ENCODE measurements around the gene SLFN14. TPM values are rescaled to one million over a fixed set of nuclear protein-coding genes. Genes with fewer than 3 reads are reported as not detected.

SLFN14 gene
- not detected in 2 replicates for total RNA-seq

- TF ChIP-seq CTCF (IDR thresholded peaks at IDR 0.05; ENCODE audit: insufficient read depth, low read length, severe bottlenecking): no peak
- FAIRE-seq (no peak), DNase-seq (ENCODE audit: low read depth) (no peak)
- Histone ChIP-seq H3K4me3 (ENCODE audit: low read depth, low read length) (no peak within 1 kb of the TSS), H3K36me3 (ENCODE audit: control insufficient read depth, insufficient read depth, low read length) (no peaks in the 10 kb centered on the region), H3K27me3 (ENCODE audit: control insufficient read depth, insufficient read depth, low read length) (no peaks in the 10 kb centered on the region)
Observed at GRCh38 chr17:35560703-35561102, at the start of gene SLFN14. SLFN14 (minus strand) TSS chr17:35560819; CDS start chr17:35558062, 2,757 bp downstream.

- peaks cover 14% of the 10 kb centered on the region for H3K36me3 ChIP-seq (ENCODE audit: control insufficient read depth, insufficient read depth, low read length)
- no peaks in the 10 kb centered on the region for H3K27me3 ChIP-seq (ENCODE audit: control insufficient read depth, insufficient read depth, low read length)
- no peak for TF ChIP-seq CTCF (IDR thresholded peaks at IDR 0.05; ENCODE audit: insufficient read depth, low read length, severe bottlenecking)
- H3K4me3 ChIP-seq (ENCODE audit: low read depth, low read length): no peak overlapping the region
- DNase-seq (ENCODE audit: low read depth): no peak
- FAIRE-seq: no peak
Observed at GRCh38 chr17:35609831-35610230, 49.2 kb upstream of the SLFN14 start.

- TF ChIP-seq CTCF (IDR thresholded peaks at IDR 0.05; ENCODE audit: insufficient read depth, low read length, severe bottlenecking): no peak
- FAIRE-seq (no peak), DNase-seq (ENCODE audit: low read depth) (no peak)
- Histone ChIP-seq H3K36me3 (ENCODE audit: control insufficient read depth, insufficient read depth, low read length) (peaks cover 14% of the 10 kb centered on the region), H3K27me3 (ENCODE audit: control insufficient read depth, insufficient read depth, low read length) (no peaks in the 10 kb centered on the region), H3K4me3 (ENCODE audit: low read depth, low read length) (no peak overlapping the region)
Observed at GRCh38 chr17:35607239-35607847, 46.7 kb upstream of the SLFN14 start.

- FAIRE-seq (no peak), DNase-seq (ENCODE audit: low read depth) (no peak)
- H3K27me3 ChIP-seq (ENCODE audit: control insufficient read depth, insufficient read depth, low read length): no peaks in the 10 kb centered on the region
- H3K36me3 ChIP-seq (ENCODE audit: control insufficient read depth, insufficient read depth, low read length): peaks cover 11% of the 10 kb centered on the region
- no peak overlapping the region for H3K4me3 ChIP-seq (ENCODE audit: low read depth, low read length)
- TF ChIP-seq CTCF (IDR thresholded peaks at IDR 0.05; ENCODE audit: insufficient read depth, low read length, severe bottlenecking): no peak
Observed at GRCh38 chr17:35605678-35606077, 45.1 kb upstream of the SLFN14 start.

GRCh38 chr17:35603674-35604073 is 43.1 kb upstream of the SLFN14 start:
- DNase-seq (ENCODE audit: low read depth) (no peak), FAIRE-seq (peak; percentile 18)
- Histone ChIP-seq H3K36me3 (ENCODE audit: control insufficient read depth, insufficient read depth, low read length) (peaks cover 9% of the 10 kb centered on the region), H3K4me3 (ENCODE audit: low read depth, low read length) (no peak overlapping the region), H3K27me3 (ENCODE audit: control insufficient read depth, insufficient read depth, low read length) (no peaks in the 10 kb centered on the region)
- no peak for TF ChIP-seq CTCF (IDR thresholded peaks at IDR 0.05; ENCODE audit: insufficient read depth, low read length, severe bottlenecking)

- TF ChIP-seq CTCF (IDR thresholded peaks at IDR 0.05; ENCODE audit: insufficient read depth, low read length, severe bottlenecking): no peak
- H3K36me3 ChIP-seq (ENCODE audit: control insufficient read depth, insufficient read depth, low read length): peaks cover 12% of the 10 kb centered on the region
- DNase-seq (ENCODE audit: low read depth): no peak
- no peaks in the 10 kb centered on the region for H3K27me3 ChIP-seq (ENCODE audit: control insufficient read depth, insufficient read depth, low read length)
- no peak for FAIRE-seq
- no peak overlapping the region for H3K4me3 ChIP-seq (ENCODE audit: low read depth, low read length)
Observed at GRCh38 chr17:35597604-35598003, 37.0 kb upstream of the SLFN14 start.

All from bronchial epithelial cell (primary cell).